ENCODE data around the gene PEX7.
"Not testable (repeated sequence)": the region's sequence is repeated elsewhere in the genome, so short reads cannot be mapped to it uniquely, and the experiment has no call there.

PEX7 gene, protein sequence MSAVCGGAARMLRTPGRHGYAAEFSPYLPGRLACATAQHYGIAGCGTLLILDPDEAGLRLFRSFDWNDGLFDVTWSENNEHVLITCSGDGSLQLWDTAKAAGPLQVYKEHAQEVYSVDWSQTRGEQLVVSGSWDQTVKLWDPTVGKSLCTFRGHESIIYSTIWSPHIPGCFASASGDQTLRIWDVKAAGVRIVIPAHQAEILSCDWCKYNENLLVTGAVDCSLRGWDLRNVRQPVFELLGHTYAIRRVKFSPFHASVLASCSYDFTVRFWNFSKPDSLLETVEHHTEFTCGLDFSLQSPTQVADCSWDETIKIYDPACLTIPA

DNA sequence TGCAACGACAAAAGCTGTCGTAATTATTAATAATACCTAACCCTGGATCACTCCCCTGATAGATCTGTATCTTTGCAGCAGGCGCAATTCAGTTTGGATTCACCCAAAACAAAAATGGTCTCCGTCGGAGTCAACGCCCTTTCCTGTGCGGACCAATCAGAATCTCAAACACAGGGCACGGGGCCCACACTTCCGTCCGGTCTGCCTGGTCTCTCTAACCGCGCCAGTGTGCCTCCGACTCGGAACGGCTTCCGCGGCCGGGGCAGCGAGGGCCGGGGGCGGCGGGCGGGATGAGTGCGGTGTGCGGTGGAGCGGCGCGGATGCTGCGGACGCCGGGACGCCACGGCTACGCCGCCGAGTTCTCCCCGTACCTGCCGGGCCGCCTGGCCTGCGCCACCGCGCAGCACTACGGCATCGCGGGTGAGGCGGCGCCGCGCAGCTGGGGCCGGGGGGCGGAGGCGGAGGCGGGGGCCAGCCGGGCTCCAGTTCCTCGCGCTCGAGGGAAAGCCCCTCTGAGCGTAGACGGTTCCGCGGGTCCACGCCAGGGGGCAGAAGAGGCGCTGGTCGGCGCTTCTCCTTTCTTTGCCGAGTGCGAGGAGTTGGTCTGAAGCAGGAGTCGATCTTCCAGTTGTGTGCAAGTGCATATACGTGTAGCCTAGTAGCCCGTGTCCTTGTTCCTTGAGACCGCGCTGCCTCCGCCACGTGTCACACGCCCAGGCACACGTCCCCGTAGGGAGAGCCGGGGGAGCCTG is at the start of gene PEX7:
Gene PEX7 (plus strand): TSS at position 217 of the 752 bp plus-strand sequence. CDS start 74 bp downstream, at position 291.
- peak; percentile 48 to 87 for DNase-seq

DNA sequence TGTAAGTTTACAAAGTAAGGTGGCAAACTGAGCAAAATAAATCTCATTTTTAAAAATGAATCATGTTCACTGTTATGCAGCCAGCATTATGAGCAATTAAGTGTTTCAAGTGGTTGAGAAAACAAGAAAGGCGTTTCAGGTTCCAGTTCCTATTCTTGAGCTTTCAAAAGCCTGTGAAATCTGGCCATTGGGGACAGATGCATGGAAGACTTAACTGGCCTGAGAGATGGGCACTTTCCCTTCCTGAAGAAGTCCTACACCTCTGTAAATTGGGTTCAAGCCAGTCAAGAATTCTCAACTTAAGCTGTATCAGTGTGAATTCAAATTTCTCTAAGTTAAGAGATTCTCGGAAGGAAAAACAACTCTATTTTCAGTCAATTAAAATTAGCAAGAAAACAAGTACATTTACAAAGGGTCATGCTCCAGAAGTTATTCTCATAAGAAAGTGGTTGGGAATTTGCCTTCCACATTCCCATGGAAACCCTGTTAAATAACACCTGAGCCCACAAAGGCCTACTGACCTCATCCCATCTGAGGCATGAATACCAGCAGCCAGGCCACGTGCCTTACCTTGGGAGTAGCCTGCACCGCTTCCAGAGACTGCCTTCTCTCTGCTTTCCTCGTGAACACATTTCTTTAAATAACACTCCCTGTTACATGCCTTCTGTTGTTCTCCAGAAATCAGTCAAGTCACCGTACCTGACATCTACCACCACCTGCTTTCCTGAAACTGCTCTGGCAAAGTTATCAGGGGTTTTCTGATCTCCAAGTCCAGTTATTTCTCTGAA is 49.5 kb upstream of the PEX7 start:
- no peak for DNase-seq

DNA sequence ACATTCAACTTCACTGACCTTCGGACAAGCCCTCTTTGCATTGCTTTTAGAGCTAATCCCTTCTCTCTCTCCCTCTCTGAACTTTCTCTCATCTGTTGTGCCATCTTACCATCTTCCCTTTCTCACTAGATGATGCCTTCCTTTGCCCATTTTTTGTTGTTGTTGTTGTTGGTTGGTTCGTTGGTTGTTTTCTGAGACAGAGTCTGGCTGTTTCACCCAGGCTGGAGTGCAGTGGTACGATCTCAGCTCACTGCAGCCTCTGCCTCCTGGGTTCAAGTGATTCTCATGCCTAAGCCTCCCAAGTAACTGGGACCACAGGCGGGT is 49.0 kb upstream of the PEX7 start:
- no peak for DNase-seq

DNA sequence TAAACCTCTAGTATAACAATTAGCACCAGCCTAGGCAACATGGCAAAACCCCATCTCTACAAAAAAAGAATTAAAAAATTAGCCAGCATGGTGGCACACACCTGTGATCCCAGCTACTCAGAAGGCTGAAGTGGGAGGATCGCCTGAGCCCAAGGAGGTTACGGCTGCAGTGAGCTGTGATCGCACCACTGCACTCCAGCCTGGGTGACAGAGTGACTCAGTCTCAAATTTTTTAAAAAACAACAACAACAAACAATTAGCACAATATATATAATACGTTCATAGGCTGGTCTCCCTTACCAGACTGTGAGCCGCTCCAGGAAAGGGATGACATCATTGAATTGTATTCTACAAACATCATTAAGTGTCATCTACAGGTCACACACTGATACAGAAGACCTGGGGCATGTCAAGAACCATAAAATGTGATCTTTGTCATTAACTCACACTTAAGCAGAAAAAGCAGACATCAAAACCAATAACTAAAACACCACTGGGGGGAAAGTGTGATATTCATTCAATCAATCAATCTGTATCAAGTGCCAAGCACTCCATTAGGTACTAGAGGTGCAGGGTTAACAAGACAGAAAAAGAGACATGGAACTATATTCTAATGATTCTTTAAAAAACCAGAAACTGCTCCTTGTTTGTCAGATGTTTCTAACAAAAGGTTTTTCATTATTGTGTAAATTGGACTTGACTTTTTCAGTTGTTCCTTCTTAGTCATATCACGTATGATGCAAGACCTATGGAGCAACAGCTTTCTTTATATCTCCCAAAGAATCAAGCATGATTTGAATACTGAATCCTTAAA is 48.0 kb upstream of the PEX7 start:
- no peak for DNase-seq

DNA sequence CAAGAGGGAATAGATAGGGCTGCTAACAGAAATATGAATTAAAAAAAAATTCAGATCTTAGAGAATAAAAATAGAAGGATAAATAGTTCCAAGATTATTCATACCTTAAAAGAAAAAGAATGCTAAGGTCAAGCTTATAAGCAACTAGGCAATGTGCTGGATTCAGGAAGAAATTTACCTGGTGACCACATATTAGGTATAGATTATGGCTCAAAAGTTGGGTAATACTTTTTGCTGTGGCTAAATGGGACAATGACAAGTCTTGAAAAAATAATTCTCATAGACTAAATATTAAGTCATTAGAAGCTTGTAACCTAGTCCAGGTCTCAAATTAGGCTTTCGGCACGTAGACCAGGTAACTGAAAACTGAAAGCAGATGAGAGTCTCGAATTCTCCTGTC is 47.3 kb upstream of the PEX7 start:
- DNase-seq, result no peak

DNA sequence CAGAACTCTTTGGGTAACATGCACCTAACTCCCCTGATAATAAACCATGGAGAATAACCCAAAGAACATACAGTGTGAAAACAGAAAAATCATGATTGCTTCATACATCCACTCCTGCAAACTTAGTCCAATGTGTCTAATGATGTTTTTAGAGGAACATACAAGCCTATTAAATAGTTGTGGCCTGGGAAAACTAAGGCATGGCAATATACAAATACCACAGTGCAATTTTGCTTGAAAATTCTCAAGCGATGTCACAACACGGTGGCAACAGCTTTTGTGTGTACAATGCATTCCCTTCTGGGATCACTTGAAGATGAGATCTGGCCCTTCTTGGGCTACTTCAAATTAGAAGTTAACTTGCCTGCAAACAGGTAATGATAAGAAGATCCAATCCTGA is 46.8 kb upstream of the PEX7 start:
- no peak for DNase-seq

DNA sequence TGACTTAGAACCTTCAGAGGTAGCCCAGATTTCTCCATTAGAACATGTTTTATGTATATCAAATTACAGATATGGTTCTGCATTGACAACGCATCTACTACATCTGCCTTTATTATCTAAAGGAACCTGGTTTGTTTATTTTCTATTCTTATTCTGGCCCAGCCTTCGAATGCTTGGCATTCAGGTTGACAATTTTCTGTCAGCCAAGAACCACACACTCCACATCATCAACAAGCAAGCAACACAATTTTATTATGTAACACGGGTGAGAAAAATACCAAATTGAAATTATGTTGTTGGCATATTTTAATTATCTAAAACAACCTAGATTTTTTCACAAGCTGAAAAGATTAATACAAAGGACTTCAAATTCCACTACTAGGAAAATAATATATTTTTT is 44.7 kb upstream of the PEX7 start:
- DNase-seq, result no peak

DNA sequence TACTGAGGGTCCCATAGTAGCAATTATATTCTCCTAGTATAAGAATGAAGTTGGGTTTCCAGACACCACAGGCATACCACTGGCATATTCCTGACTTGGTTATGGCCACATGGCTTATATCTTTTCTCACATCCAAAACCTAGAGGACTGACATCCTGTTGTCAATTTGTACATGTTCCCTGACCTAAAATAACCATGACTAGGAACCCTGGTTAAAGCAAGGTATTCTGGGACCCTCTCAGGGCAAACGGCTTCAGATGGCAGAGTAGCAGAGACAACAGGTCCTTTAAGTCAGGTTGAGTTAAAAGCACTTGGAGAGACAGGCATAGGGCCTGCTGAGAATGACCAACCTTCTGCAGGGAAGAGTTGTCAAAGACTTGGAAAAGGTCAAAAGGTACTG is 42.7 kb upstream of the PEX7 start:
- DNase-seq, result no peak

DNA sequence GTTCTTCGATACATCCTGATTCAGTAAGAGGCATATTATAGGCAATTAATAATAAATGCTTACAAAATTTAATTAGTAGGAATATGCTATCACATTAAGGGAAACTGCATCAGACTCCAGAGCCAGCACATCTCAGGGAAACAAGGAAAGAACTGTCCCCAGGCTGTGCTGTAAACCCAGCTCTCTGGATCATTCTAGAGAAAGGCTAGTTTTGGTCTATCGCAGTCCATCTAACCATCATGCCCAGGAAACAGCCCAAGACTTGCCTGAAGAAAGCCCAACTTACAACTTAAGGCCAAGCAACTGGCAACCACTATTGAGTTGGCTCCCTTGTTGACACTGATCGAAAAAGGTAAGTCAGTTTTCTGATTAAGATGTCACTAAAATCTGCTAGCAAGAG is 41.4 kb upstream of the PEX7 start:
- no peak for DNase-seq

DNA sequence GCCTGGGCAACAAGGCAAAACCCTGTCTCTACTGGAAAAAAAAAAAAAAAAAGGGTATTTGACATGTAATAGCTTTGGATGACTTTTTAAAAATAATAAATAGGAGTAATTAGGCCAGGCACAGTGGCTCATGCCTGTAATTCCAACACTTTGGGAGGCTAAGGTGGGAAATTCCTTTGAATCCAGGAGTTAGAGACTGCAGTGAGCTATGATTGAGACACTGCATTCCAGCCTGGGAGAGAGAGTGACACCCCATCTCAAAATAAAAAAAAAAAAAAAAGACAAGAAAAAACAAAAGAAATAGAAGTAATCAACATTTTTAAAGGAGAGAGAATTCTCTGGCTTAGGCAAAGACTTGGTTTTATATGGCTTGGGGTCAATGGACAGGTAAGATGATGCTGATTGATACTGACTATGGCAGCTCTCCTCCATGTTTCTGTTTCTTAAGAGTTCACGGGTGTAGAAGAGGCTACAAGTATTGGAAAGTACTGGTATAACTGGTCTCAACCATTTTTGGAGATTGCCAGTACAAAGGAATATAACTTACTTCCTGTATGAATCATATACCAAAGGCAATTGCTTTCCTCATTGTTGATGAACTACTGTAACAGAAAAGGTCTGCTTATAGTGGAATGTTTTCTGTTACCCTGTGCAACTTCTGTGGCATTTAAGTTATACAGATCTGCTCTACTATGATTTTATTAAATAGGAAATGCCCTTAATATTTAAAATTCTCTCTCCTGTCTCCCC is 40.2 kb upstream of the PEX7 start:
- DNase-seq, result no peak

DNA sequence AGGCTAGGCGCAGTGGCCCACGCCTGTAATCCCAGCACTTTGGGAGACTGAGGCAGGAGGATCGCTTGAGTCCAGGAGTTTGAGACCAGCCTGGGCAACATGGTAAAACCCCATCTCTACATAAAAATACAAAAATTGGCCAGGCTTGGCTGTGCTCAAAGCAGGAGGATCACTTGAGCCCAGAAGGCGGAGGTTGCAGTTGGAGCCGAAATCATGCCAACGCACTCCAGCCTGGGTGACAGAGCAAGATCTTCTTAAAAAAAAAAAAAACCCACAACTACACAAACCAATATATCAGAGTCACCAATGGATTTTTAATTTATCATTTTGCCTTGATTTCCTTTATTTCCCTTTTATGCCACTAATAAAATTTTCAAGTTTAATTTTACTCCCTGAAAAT is 39.4 kb upstream of the PEX7 start:
- no peak for DNase-seq

DNA sequence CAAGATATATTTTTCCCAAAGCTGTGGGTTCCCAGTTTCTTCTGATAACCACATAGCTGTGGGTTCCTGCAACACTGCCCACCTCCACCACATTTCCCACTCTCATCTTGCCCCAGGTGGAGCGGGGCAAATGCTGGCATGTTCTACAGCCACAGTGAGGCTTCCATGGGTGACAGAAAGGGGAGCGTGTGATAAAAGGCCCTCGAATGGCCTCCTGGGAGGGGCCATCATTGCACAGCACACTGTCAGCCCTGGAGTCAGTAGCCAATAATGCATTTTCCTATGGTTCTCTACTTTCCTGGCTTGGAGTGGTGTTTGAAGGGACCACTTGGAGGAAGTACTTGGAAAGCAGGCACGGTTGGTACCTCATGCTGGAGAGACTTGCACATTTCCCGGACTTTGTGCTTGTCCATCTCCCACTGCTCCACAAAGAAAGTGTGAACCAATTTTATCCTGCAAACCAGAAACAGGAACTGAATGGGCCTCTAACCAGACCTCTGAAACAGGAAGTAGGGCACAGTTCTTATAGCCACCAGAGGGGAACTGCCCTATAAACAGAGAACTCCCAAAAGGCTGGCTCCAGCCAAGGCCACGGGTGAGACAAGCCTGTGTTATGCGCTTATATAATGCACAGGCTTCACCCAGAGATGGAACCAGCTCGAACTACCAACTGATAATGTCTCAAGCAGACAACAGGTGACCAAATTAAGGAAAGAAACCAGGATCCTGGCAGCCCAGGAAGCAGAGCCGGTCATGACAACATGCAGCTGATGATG is 38.7 kb upstream of the PEX7 start:
- no peak for DNase-seq

DNA sequence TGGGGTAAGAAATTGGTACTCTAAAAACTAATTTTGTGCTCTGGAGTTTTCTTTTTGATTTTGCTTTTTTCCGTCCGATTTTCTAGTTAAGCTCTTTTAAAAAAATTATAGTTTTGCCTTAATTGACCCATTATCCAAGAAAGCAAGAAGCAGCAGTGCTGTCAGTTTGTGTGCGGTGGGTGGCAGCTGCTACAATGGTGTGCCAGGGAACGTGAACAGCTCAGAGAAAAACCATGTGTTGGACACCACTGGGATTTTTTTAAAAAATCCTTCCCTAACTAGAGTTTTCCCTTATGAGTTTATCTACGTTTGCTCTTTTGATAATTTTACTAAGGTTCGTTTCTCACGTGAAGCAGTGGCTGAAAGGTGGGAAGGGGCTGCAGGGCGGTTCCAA is 38.1 kb upstream of the PEX7 start:
- no peak for DNase-seq

DNA sequence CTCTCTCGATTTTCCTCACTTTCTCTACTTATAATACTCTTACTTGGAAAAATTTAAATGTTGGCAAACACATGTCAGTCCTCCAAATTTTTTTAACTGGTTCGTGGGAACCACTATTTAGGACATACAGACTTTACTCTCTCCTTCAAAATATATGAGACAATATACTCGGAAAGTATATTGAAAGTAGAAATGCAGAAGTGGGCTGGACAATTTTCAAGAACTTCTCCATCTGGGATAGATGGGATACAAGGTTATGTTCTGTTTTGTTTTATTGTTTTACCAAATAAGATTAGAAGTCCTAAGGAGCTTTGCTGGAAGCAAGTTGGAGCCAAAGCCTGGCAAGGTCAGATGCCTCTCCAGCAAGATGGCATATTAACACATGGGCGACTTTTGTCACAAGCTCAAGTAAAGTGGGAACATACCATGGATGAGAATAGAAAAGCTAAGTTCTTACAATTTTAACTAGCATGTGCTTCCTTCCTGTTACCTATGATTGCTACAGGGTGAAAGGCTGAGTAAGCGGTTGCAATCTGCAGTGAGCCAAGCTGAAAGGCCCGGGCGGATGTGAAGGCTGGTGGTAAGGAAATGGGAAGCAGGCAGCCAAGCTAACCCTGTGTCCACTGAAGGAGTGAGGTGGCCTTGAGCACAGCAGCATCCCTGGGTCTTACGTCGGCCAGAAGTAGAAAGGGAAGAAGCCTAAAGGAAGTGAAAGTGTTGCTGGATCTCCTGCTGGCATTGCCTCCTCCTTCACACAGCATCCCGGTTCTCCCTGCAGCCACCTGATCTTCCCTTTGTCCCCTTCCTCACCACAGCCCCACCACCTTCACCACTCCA is 37.3 kb upstream of the PEX7 start:
- no peak for DNase-seq

DNA sequence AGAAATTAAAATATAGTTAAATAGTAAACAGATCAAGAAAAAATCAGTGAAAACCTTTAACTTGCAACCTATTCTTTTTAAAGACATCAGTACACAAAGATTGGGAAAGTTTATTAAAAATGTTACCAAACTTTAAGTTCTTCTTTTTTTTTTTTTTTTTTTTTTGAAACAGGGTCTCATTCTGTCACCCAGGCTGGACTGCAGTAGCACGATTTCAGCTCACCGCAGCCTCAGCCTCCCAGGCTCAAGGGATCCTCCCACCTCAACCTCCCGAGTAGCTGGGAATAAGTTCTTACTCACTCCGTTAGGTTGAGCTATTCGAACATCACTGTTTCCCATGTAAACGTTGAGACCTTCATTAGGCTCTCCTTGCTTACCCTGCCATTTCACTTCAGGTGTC is 35.7 kb upstream of the PEX7 start:
- DNase-seq, result no peak

DNA sequence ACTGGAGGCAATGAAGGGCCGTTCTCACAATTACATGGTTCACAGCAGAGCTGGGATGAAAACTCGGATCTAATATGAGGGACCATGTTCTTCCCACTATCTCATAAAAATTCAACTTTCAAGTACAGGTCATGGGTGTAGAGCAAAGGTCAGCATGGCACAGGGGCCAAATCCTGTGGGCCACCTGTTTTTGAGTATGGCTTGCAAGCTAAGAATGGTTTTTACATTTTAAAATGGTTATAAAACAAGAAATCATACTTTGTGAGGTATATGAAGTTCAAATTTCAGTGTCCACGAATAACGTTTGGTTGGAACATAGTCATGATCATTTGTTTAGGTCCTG is 34.7 kb upstream of the PEX7 start:
- DNase-seq, result no peak

DNA sequence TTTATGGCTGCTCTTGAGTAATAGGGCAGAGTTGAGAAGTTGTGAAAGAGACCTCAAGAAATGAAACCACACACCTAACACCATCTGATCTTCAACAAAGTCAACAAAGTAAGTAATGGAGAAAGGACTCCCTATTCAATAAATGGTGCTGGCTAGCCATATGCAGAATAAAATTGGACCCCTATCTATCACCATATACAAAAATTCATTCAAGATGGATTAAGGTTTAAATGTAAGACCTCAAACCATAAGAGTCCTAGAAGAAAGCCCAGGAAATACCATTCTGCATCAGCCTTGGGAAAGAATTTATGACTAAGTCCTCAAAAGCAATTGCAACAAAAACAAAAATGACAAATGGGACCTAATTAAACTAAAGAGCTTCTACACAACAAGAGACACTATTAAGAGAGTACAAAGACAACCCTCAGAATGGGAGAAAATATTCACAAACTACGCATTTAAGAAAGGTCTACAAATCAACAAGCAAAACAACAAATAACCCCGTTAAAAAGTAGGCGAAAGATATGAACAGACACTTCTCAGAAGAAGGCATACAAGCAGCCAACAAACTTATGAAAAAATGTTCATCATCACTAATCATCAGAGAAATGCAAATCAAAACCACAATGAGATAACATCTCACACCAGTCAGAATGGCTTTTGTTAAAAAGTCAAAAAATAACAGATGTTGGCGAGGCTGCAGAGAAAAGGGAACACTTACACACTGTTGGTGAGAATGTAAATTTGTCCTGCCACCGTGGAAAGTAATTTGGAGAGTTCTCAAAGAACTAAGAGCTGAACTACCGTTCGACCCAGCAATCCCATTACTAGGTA is 34.1 kb upstream of the PEX7 start:
- DNase-seq, result no peak

DNA sequence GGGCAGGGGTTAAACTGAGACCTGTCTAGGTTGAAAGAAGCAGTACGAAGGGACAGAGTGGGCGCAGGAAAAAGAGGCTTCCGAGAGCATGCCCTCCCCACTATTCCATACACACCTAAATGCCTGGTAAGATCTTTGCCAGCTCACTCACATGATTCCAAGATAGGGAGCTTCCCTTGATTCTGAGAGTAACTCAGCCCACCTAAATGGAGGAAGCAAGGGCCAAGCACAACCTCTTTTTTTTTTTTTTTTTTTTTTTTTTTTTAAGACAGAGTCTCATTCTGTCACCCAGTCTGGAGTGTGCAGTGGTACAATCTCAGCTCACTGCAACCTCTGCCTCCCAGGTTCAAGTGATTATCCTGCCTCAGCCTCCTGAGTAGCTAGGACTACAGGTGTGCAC is 33.0 kb upstream of the PEX7 start:
- DNase-seq, result not testable (repeated sequence)

DNA sequence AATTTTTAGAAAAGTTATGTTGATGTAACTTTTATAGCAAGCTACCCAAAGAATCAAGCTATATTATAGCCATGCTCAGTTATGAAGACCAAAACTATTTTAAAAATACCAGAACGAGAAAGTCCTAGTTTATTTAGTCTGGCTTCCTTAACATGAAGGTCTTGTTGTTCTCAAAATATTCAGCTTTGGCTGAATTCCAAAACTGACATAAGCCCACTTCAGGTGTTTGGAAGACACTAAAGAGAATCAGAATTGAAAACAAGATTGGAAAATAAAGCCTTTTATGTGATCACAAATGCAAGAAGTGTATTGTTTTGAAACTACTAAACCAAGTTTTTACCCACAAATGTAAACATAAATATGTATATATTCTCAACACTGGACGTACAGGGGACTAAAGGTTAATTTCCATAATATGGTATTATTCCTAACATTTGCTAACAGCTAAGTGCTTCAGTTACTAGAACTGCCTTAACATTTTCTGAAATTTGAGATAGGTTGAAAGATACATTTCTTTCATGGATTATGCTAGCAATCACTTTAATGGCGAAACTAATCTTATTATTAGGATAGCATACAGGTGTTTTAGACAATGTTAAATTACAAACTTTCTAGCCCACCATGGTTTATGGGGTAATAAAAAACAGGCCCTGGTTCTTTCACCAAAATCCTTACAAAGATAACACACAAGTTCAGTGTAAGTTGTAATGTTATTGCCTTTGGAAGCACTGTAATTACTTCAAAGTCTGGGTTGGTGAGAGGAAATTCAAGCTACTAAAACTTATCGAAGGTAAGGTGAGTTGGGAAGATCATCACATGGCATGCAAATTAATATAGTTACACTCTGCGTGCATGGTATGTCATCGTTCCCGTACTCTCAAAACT is 31.7 kb upstream of the PEX7 start:
- no peak for DNase-seq
